ENCODE results near the gene FBF1.
"Not testable (repeated sequence)": the region's sequence is repeated elsewhere in the genome, so short reads cannot be mapped to it uniquely, and the experiment has no call there.

Gene FBF1

GRCh38 chr17:75873587-75874322 lies 67.1 kb downstream of the FBF1 start:
- no peak for DNase-seq

GRCh38 chr17:75872434-75873351 lies 68.1 kb downstream of the FBF1 start:
- peak; percentile 40 for DNase-seq

- DNase-seq: not testable (repeated sequence)
Observed at GRCh38 chr17:75870228-75870627, 70.6 kb downstream of the FBF1 start.

- DNase-seq: no peak
Observed at GRCh38 chr17:75869282-75870141, 71.3 kb downstream of the FBF1 start.

GRCh38 chr17:75868730-75869281 lies 72.0 kb downstream of the FBF1 start:
- not testable (repeated sequence) for DNase-seq

GRCh38 chr17:75865404-75866188 lies 75.2 kb downstream of the FBF1 start:
- DNase-seq: not testable (repeated sequence)

GRCh38 chr17:75864887-75865286 lies 76.0 kb downstream of the FBF1 start:
- not testable (repeated sequence) for DNase-seq

GRCh38 chr17:75864448-75864871 lies 76.4 kb downstream of the FBF1 start:
- DNase-seq: no peak

- no peak for DNase-seq
Observed at GRCh38 chr17:75861927-75862317, 78.9 kb downstream of the FBF1 start.

Data from activated CD4-positive, alpha-beta T cell treated with anti-CD3 and anti-CD28 coated beads for 1 hour (primary cell).